Loucy (cell line): Measurements from ENCODE around the gene TREM2.

Experiments used
- CTCF ChIP-seq: fragments of 200-600 bp; sonication (generic); conservative IDR thresholded peaks from 2 replicates; pipeline ENCODE4 v1.5.1; 2014; ENCODE audit warnings: mild to moderate bottlenecking, antibody characterized with exemption, low read length
- EZH2phosphoT487 ChIP-seq: fragments of 200-600 bp; IDR thresholded peaks from 2 replicates; pipeline ENCODE4 v1.6.1; 2018; ENCODE audit warnings: antibody characterized with exemption, mild to moderate bottlenecking, moderate library complexity, borderline replicate concordance

DNA sequence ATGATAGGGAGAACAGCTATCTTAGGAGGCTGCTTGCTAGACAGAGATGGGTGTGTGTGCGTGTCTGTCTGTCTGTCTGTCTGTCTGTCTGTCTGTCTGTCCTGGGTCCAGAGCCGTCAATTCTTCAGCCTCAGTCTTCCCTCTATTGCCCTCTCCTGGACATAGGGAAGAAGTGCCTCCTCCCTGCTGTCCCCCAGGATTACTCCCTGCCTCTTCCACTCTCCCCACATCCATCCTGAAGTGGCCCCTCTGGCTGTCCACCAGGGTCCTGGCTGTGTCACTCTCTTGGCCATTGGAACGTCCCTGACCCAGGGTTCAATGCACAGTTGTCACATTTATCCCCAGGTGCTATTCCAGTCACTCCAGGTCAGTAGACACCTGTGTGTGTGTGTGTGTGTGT is 27.9 kb upstream of the TREM2 start:
- TF ChIP-seq CTCF (no peak), EZH2phosphoT487 (no peak)
